HG03095 (cell line): ENCODE results near the gene FTSJ1.
"Not testable (repeated sequence)": the region's sequence is repeated elsewhere in the genome, so short reads cannot be mapped to it uniquely, and the experiment has no call there.

Experiments used
- ATAC-seq: cut with Tn5 transposase; IDR thresholded peaks from one replicate; pipeline ENCODE4 v1.9.1; 2021; ENCODE audit warnings: moderate library complexity; ENCODE audit not compliant: unreplicated experiment

The FTSJ1 gene

GRCh38 chrX:48521353-48522243 lies 45.6 kb downstream of the FTSJ1 start, which contains the start of gene EBP:
TSS of gene EBP (plus strand) at chrX:48521808. CDS start at chrX:48523772, 1,964 bp downstream.
- ATAC-seq: peak; percentile 88

DNA sequence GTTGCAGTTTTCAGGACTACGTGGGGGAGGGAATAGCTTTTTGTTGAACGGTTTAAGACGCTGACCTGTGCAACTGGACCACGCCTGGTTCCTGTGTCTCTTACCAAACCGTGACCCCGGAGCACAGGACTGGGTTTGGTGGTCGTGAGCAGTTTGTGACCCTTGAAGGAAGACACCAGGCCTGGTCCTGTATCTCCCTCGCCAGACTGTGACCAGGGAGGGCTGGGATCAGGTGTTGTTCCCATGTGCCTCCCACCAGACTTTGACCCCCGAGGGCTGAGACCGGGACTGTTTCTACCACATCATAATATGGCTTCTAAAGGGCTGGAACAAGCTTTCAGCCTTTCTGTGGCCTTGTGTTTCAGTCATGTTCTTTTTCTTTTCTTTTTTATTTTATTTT lies 46.3 kb downstream of the FTSJ1 start:
- no peak for ATAC-seq

DNA sequence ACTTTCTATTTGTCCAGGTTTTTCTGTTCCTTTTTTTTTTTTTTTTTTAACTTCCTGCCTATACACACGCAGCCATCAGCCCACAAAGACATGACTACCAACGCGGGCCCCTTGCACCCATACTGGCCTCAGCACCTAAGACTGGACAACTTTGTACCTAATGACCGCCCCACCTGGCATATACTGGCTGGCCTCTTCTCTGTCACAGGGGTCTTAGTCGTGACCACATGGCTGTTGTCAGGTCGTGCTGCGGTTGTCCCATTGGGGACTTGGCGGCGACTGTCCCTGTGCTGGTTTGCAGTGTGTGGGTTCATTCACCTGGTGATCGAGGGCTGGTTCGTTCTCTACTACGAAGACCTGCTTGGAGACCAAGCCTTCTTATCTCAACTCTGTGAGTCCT lies 47.7 kb downstream of the FTSJ1 start:
- no peak for ATAC-seq

DNA sequence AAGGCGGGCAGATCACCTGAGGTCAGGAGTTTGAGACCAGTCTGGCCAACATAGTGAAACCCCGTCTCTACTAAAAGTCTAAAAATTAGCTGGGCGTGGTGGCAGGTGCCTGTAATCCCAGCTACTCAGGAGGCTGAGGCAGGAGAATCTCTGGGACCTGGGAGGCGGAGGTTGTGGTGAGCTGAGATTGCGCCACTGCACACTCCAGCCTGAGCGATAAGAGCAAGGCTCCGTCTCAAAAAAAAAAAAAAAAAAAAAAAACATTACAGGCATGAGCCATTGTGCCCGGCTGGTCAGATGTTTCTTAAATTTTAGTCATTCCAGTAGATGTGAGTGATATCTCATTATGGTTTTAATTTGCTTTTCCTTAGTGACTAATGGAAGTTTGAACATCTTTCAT lies 49.9 kb downstream of the FTSJ1 start:
- not testable (repeated sequence) for ATAC-seq

- ATAC-seq: no peak
These were observed 54.7 kb downstream of the FTSJ1 start for GRCh38 chrX:48530736-48531135.

GRCh38 chrX:48531358-48531959 lies 55.5 kb downstream of the FTSJ1 start:
- no peak for ATAC-seq

DNA sequence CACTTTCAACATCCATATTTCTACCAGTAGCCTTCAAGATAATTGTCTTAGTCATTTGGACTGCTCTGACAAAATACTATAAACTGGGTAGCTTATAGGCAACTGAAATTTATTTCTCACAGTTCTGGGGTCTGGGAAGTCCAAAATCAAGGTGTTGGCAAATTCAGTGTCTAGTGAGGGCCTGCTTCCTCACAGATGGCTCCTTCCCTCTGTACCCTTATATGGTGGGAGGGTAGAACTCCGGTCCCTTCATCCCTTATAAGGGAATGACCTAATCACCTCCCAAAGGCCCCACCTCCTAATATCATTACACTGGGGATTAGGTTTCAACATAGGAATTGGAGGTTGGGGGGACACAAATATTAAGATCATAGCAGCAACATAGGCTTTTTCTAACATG lies 56.2 kb downstream of the FTSJ1 start:
- no peak for ATAC-seq

DNA sequence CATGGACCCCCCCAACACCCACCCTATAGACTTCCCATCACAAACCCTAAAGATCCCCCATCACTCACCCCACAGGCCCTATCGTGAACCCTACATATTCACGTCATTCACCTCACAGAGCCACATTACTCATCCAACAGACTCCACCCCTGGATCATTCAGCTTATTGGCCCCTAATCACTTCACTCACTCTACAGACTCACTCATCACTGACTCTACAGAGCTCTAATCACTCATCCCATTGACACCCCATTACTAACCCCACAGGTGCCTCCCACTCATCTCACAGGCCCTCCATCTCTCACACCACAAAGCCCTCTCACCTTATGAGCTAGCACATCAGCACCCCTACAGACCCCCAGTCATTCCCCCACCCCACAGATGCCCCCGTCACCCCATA lies 57.2 kb downstream of the FTSJ1 start:
- ATAC-seq: no peak
